Inferior parietal cortex (tissue), 1 donor: ENCODE measurements around the gene CRB2.

Experiments
- DNase-seq: peaks from one replicate; pipeline ENCODE4 v3.0.0-alpha.2; 2016; ENCODE audit errors: extremely low spot score

The CRB2 gene

DNA sequence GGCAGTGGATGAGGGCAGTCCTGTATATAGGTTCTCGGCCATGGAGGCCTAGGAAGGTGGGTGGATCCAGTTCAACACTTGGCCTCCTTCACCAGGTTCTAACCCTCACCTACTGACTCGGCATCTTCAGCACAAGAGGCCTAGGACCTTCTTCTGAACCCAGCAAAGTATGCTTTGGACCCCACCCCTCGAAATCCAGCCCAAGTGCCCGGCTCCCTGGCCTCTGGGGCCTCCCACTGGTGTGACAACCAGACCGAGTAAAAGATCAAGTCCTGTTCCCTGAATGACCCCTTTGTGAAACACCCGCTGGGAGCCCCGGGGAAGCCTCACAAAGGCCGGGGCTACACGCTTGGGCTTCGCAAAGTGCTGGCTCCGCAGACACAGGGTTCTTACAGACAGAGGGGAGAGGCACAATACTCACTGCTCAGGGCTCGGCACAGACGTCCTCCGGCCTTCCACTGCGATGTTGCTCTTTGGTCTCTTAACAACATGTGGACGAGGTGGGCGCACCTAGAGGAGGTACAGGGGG lies 47.0 kb downstream of the CRB2 start:
- no peak for DNase-seq

DNA sequence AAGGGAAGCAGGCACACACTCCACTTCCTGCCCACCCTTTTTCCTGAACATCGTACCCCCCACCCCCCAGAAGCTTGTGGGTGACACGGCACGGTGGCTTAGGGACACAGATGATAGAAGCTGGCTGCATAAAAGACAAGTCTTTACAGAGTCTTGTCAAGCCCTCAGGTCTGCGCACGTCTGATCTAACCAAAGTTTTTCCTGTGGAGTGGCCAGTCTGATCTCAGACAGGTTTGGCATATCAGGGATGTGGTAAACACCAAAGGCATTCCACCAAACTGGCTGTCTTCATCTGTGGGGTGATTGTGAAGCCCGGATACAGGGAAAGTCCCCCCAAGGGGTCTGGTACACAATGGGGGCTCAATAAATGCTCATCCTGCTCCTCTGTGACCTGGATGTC lies 50.0 kb downstream of the CRB2 start:
- no peak for DNase-seq

DNA sequence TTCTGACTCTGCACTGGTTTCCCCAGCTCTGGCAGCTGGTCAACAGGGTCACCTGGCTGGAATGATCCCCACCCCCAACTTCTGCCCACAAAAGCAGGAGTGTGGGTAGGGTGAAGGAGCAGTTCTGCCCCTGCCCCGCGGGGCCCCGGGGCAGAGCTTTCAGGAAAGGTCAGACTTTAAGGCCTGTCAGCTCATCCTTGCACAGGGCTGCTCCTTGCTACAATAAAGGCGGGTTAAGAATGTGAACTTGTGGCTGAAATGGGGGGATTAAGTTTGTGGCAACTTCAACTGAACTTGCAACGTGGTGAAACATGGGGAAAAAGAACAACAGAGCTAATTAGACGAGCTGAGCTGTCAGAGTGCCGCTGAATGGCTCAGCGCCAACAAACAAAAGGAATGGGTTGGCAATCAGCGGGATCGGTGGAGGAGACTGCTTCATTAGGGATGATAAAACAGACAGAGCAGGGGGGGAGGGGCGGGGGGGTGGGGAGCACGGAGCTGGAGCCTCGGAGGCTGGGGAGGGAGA lies 50.8 kb downstream of the CRB2 start:
- DNase-seq = no peak

DNA sequence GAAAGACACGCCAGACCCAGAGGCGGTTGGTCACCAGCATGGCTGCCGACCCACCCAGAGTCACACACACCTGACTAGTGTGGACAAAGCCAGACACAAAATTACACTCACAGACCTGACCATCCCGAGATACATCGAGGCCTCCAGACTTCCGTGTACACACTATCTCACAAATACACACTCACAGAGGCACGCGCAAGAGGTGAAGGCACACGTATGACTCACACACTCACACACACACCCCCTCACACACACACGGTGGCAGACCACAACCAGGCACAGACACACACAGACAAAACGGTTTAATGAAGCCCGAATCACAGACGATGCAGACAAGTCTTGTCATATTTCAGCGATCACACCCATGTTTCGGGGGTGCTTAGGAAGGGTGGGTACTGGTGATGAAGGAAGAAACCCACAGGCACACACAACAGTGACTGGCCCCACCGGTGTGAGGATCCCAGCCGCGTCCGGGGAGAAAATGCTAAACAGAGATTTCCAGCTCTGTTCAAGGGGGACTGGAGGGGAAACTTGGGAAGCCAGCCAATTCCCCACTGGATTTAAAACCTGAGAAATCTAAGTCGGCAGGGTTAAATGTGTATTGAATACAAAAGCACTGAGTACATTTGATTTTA lies 51.3 kb downstream of the CRB2 start:
- DNase-seq = no peak

DNA sequence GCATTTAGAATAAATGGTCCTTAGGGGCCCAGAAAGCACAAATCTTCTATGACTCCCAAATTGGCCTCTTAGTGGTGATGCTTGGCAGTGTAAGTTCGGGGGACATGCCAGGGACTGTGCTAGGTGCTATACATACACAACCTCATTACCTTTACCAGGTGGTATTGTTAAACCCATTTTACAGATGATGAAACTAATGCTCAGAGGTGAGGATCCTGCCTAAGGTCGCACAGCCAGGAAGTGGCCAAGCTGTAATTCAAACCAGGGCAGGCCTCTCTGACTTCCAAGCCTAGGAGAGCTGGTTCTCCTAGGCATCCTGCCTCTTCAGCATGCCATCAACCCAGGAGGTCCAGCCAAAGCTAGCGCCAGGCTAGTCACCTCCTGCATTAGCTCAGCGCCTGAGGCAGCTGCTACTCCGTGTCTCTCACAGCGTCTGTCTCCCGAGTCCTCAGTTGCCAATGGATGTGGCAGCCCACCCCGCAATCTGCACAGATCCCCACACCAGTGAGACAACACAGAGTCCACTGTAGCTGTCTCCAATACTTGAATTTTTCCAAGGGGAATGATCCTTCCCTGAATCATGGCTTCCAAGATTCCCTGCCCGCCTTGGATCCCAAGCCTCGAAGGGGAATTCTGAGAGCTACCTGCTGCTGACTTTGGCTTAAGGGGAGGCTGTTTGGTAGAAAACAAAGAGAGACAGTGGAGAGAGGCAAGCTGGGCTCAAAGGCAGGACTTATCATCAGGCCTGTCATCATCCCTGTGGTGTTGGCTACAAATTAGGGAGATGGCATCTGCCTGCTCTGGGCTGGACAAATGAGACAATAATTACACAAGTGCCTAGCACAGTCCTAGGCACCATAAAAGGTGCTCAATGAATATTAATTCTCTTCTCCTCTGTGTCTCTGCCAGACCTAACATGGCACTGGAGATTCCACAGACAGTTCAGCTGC lies 52.6 kb downstream of the CRB2 start:
- no peak for DNase-seq

DNA sequence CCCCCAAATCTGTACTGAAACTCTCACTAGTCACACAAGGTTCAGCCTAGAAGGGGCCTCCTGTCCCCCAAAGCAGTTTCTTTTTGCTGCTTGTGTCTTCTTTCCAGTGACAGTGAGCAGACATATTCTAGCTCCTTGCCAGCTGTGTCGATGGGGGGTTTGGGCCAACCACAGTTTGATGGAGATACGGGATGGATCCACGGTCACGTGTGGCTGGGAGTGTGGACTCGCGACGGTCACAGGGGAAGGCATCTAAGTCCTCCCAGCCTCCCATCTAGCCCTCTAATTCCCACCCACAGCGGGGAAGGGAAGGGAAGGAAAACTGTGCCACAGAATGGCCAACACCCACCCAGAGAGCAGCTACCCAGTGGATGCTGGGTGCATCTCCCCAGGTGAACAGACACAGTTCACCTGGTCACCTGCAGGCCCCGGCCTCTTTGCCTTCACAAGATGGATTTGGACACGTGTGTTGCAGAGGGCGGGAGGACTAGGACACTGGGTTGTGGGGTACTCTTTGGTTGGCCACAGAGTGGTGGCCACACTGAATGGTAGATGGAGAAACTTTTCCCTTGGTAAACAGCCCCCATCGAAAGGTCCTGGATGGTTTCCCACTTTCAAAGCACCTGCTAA lies 54.4 kb downstream of the CRB2 start:
- no peak for DNase-seq

DNA sequence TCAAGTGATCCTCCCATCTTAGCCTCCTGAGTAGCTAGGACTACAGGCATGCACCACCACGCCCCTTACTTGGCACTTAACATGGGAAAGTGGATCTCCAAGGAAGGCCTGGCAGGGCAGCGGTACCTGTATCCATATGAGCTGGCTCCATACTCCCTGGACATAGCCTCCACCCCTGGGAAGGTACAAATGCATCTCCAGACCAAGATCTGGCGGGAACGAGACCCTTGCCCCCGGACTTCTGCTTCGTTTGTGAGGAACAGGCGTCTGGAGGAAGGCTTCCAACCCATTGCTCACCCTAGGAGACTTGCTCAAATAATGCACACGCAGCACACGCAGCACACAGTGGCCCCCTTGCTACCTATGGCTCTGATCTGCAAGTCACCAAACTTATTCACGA lies 55.2 kb downstream of the CRB2 start:
- DNase-seq = no peak

DNA sequence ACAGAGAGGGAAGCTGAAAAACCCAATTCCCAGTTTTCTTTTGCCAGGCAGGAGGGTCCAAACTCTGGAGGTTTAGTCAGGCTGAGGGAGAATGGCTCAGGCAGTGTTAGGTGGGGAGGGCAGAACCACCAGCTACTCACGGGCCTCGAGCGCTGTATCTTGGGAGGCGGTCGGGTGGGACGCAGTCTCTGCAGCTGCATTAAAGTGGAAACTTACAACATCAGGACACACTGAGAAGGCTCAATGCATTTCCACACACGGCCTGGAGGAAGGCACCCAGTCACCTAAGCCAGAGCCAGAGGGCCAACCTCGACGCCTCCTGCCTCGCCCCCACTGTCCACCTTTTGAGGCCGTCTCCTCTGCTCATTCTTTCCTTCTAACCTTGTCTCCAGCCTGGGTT lies 55.6 kb downstream of the CRB2 start:
- no peak for DNase-seq

DNA sequence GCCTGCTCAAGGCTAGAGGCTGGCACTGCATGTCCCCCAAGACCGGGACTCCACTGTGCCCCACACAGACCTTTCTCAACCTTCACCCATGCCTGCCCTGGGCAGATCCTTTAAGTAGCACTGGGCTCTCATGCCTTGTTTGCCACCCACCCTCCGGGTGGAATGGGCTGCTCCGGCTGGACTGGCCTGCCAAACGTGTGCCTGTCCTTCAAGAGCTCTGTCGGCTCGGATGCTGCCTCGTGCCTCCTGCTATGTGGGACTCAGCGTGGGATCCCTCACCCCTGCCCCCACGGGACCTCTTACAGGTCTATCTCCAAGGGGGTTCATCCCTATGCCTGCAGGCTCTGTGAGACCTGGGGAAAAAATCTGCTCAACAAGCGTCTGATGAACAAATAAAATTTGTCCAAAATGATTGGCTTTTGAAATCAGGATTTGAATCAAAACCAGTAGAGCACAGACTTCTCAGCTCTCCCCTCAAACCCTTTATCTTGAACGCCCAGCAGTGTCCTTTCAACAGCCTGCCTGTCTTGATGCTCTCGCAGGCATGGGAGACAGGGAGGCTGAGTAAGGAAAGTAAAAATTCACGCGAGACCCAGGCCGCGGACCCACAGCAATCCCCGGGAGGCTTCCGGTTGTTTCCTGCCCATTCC lies 56.3 kb downstream of the CRB2 start:
- no peak for DNase-seq

DNA sequence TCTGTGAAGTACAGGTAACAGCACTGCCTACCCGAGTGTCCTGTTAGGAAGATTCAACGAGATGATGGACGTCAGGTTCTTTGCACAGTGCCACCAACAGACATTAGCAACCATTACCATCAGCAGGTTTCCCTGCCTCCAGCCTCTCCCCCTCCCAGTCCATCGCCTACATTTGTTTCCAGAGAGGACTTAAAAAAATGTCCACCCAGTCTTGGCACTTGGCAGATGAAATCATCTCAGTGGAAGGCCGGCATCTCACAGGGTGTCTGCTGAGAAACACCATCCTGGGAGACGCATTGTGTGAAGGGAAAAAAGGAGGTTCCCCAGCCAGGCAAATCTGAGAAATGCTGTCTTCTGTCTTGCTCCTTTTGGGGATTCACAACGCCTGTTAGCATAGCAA lies 58.2 kb downstream of the CRB2 start:
- no peak for DNase-seq

DNA sequence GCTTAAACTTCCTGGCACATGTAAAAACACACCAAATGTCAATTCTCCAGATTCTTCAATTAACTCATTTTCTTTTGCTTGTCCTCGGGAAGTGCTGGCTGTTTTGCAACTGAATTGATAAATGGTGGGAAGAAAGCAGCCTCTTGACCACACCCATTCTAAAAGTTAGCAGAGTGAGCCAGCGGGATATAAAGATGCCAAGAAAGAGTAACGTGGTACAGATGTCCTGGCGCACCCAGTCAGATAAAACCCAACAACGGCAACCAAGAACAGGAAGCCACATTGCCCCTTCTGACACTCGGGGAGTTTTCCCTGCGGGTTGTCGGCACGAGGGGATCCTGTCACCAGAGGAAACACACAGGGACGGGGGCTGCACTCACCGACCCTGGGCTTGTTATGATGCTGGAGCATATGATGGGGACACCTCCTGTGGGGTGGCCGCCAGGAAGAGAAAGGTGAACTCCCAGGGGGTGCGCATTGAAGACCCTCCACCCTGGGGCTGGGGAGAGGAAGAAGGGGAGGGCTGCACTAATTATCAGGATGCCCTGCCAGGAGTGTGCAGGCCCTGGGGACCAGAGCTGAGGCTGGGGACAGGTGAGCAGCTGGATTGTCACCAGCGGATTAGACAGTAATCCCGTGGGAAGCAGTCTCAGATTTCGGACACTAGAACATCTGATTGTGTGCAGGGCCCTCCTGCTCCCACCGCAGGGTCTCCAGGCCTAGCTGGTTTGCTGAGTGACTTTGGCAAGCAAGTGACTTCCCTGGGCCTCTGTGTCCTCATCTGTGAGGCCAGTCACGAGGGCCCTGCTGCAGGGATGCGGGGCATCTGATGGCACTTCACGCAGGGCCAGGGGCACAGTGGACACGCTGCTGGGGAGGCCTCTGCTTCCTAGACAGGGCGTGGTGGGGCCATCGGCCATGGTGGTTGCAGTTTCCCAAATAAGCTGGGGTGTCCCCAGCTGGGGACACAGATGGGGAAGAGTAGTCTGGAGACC lies 59.2 kb downstream of the CRB2 start:
- no peak for DNase-seq

DNA sequence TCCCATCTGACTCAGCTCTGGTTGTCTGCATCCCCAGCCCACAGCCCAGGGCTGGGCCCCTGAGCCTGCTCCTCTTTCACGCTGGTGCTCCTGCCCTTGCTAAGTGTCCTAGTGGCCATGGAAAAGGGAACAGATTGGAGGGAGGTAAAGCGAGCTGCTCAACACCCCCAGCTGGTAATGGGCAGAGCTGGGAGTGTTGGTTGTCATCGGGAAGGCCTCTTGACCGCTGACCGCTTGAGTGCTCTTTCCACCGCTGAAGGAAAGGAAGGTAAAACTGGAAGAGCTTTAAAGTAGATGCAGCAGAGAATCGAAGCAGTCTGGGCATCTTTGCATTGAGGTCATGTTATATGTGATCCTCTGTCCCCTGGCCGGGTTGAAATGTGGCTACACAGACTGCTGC lies 60.2 kb downstream of the CRB2 start:
- DNase-seq = no peak

DNA sequence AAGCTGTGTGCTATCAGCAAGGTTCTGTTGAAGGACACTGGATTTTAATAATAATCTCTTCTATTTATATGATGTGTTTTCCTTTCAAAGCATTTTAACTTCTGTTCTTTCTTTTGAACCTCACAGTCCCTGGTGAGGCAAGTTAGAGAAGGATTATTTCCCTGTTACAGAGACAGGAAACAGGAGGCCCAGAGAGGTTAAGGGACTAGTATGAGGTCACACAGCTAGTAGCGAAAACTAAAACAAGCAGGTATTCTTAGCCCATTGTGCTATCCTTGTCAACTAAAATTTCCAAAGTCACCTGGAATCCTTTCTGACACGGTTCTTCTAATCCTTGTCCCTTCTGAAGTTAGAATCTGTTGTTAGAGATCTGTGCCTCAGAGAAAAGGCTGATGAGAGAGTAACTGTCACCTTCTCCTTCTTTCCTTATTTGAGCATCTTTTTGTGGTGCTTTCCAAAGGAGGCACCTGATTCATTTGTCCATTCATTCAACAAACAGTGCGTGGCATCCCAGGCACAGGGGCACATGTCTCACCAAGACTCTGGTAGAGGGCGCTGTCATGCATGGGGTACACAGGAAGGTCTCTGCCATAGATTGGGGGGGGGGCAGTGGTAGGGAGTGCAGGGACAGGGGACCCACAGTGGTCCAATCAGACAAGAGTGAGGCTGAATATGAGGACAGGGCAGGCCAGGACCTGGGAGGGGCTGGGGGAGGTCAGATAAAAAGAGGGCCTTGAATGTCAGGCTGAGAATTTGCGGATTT lies 61.5 kb downstream of the CRB2 start:
- no peak for DNase-seq

DNA sequence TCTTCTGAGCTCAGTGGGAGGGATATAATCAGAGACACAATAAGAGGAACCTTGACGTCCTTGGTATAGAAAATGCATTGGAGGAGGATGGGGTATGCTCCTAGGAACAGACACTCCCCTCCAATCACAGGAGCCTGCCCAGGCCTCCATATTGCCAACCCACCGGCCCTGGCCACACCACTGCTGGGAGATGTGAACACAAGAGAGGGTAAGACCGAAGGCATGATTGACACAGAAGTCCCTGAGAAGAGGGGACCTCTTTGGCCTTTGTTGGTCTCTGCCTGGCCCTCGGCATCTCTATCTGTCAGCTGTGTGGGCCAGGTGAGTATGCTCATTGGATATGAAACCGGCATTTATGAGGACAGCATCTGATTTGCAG lies 62.0 kb downstream of the CRB2 start:
- DNase-seq = no peak

DNA sequence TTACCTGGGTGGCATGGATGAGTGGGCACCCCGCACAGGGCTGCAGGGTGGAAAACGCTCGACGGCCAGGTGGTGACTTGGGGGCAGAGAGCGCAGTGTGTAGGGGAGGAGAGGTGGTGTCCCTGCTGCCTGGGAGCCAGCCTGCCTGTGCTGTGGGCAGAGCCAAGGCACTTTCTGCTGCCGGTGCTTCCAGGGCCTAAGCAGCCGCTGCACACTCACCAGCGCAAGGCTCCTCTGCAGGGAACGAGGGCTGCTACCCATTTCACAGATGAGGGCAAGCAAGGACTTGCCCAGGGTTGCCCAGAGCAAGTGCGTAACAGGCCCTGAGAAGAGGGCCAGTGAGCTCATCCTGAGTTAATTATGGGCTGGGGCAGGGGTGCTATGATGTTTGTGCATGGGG lies 62.5 kb downstream of the CRB2 start:
- DNase-seq = no peak

DNA sequence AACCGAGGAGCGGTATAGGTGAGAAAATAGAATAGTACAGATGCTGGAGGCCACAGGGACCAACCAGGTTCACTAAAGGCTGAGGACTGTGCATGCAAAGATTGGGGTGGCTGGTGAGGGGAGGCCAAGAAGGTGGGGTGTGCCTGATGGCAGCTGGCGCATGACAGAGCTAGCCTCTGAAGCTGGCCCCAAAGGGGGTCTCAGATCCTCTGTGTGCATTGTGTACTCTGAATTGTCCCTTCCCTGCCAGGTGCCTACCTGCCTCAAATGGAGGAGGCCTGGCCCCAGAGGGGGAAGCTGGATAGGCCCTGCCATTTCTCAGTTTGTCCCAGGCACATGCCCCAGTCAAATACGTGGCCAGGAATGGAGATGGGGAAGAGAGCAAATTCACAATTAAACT lies 63.1 kb downstream of the CRB2 start:
- DNase-seq = no peak

DNA sequence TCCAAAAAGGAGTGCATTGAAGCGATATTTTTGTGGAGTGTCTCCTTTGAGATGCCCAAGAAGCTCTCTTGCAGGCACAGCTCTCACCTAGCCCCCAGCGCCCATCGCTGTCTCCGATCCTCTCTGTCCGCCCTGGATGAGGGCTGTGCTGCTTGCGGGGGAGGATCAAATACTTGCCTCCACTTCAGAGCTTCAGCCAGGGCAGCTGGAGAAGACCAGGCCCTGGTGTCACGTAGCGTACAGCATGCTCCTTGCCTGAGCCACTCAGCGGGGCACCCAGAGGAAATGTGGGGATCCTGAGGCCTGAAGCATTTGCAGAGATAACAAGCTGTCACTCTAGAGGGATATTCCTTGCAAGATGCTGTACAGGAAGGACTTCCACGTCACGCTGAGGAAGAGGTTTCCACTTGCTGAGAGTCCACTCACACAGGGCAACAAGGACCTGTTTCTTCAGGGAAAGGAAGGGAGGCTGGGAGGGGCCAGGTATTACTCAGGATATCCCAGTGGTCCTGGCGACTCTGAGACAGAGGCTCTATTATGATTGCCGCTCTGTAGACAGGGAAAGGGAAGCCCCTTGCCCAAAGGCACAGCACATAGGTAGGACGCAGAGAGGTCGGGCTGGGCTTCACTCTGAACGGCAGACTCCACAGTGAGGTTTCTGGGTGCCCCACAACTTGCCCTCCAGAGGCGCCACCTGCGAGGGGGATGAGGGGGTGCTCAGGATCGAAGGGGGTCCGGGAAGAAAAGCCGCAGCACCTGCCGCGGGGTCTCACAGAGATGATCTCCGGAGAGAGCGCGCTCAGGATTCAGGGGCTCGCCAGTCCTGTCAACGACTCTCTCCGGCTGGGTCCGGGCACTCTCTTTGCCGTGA lies 64.0 kb downstream of the CRB2 start:
- no peak for DNase-seq

DNA sequence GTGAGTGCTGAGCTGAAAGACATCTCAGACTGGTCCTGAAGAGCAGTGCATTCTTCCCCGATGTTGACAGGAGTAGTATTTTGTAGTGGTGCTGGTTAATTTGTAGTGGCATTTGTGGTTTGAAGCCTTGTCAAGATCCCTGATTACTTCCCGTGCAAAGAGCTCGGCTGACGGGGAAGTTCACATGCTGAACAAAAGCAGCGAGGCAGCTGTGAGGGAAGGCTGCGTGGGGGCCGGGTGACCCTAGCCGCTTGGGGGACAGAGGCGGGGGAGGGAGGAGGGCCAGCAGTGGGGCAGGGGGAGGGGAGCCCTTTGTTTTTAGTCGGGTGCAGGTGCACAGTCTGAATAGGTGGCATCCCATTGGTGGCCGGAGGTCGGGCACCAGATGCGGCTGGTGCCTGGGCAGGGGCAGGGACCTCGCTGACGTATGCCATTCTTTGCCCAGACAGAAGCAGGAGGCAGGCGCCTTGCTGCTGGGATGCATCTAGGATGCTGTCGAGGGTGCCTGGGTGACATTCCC lies 64.7 kb downstream of the CRB2 start:
- DNase-seq = no peak

DNA sequence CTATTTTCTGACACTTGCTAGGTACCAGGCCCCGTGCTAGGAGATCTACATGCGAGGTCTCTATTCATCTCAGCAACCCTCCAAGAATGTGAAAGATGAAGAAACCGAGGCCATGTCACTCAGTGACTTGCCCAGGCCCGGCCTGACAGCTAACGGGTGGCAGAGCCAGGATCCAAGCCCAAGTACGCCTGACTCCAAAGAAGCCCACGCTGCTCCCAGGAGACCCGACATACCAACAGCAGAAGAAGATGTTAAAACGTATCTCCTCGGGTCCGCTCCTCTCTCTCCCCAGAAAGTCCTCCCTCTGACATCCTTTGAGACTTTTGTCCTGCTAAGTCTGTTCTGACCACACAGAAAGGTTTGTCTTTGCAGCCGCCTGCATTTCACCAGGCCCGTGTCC lies 65.2 kb downstream of the CRB2 start:
- DNase-seq = no peak
